ENCODE results near the gene SLC10A3.
A peak's percentile ranks its signal among the peaks of the same experiment; 100 is the strongest.

The SLC10A3 gene

GRCh38 chrX:154490414-154491083, at the start of gene SLC10A3:
SLC10A3 (minus strand) TSS chrX:154490629; CDS start chrX:154488940, 1,689 bp downstream.
- DNase-seq (ENCODE audit: low read depth in 1 of 2, low spot score in 1 of 2): peak; percentile 65 to 82

- no peak for DNase-seq (ENCODE audit: low read depth in 1 of 2, low spot score in 1 of 2)
Observed at GRCh38 chrX:154539077-154539476, 48.6 kb upstream of the SLC10A3 start.

- DNase-seq (ENCODE audit: low read depth in 1 of 2, low spot score in 1 of 2): no peak
Observed at GRCh38 chrX:154535892-154536291, 45.5 kb upstream of the SLC10A3 start.

- DNase-seq (ENCODE audit: low read depth in 1 of 2, low spot score in 1 of 2): peak; percentile 73 to 88
Observed at GRCh38 chrX:154534526-154535322, 44.3 kb upstream of the SLC10A3 start.

- DNase-seq (ENCODE audit: low read depth in 1 of 2, low spot score in 1 of 2): no peak
Observed at GRCh38 chrX:154532690-154533089, 42.3 kb upstream of the SLC10A3 start.

- DNase-seq (ENCODE audit: low read depth in 1 of 2, low spot score in 1 of 2): no peak
Observed at GRCh38 chrX:154531626-154532025, 41.2 kb upstream of the SLC10A3 start.

- DNase-seq (ENCODE audit: low read depth in 1 of 2, low spot score in 1 of 2): no peak
Observed at GRCh38 chrX:154530286-154530685, 39.9 kb upstream of the SLC10A3 start.

- DNase-seq (ENCODE audit: low read depth in 1 of 2, low spot score in 1 of 2): no peak
Observed at GRCh38 chrX:154529206-154529612, 38.8 kb upstream of the SLC10A3 start.

GRCh38 chrX:154526901-154527675, 36.7 kb upstream of the SLC10A3 start:
- DNase-seq (ENCODE audit: low read depth in 1 of 2, low spot score in 1 of 2): peak; percentile 10 to 30

- no peak for DNase-seq (ENCODE audit: low read depth in 1 of 2, low spot score in 1 of 2)
Observed at GRCh38 chrX:154525606-154526490, 35.4 kb upstream of the SLC10A3 start.

GRCh38 chrX:154519389-154519788, 29.0 kb upstream of the SLC10A3 start:
- no peak for DNase-seq (ENCODE audit: low read depth in 1 of 2, low spot score in 1 of 2)

GRCh38 chrX:154517101-154517781, 26.8 kb upstream of the SLC10A3 start:
- DNase-seq (ENCODE audit: low read depth in 1 of 2, low spot score in 1 of 2): no peak

GRCh38 chrX:154516656-154517100, 26.2 kb upstream of the SLC10A3 start:
- no peak for DNase-seq (ENCODE audit: low read depth in 1 of 2, low spot score in 1 of 2)

GRCh38 chrX:154515966-154516655, 25.7 kb upstream of the SLC10A3 start, which contains the start of gene FAM3A:
FAM3A (minus strand) TSS chrX:154516232; CDS start chrX:154515772, 460 bp downstream.
- peak; percentile 81 to 87 for DNase-seq (ENCODE audit: low read depth in 1 of 2, low spot score in 1 of 2)

GRCh38 chrX:154515090-154515965, 24.9 kb upstream of the SLC10A3 start:
- no peak for DNase-seq (ENCODE audit: low read depth in 1 of 2, low spot score in 1 of 2)

- no peak for DNase-seq (ENCODE audit: low read depth in 1 of 2, low spot score in 1 of 2)
Observed at GRCh38 chrX:154513716-154514115, 23.3 kb upstream of the SLC10A3 start.

- DNase-seq (ENCODE audit: low read depth in 1 of 2, low spot score in 1 of 2): no peak
Observed at GRCh38 chrX:154512879-154513553, 22.6 kb upstream of the SLC10A3 start.

- DNase-seq (ENCODE audit: low read depth in 1 of 2, low spot score in 1 of 2): no peak
Observed at GRCh38 chrX:154511761-154512160, 21.3 kb upstream of the SLC10A3 start.
